ENCODE measurements around the gene KRTCAP2.

Gene KRTCAP2

DNA sequence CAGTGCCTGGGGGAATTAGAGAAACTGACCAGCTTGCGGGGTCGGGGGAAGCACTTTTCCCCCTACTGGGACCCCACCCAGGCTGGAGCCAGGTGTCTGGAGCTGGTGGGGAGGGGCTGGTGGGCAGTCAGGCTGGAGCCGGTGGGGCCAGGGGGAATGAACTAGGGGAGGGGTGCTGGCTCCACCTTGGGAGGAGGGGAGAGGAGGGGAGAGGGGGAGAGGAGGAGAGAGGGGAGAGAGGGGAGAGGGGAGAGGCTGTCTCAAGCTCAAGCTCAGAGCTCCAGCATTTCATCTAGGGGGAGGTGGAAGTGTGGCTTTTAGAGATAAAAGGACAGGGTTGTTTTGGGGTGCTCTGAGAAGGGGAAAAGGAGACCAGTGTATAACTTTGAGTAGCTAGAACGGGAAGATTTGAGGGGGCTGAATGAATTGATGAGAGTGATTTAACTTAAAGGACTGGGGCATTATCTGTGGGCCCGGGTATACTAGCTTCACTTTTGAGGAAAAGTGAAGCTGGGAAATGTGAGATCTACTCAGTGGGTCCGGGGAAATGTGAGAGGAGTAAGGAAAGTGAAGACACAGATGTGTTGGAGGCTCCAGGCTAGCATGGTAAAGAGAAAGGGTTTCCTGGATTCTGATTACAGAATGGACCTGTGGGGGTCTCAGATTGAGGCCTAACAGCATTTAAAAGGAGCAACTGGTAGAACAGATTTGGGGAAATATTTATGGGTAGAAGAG lies 42.7 kb downstream of the KRTCAP2 start:
- DNase-seq: no peak

DNA sequence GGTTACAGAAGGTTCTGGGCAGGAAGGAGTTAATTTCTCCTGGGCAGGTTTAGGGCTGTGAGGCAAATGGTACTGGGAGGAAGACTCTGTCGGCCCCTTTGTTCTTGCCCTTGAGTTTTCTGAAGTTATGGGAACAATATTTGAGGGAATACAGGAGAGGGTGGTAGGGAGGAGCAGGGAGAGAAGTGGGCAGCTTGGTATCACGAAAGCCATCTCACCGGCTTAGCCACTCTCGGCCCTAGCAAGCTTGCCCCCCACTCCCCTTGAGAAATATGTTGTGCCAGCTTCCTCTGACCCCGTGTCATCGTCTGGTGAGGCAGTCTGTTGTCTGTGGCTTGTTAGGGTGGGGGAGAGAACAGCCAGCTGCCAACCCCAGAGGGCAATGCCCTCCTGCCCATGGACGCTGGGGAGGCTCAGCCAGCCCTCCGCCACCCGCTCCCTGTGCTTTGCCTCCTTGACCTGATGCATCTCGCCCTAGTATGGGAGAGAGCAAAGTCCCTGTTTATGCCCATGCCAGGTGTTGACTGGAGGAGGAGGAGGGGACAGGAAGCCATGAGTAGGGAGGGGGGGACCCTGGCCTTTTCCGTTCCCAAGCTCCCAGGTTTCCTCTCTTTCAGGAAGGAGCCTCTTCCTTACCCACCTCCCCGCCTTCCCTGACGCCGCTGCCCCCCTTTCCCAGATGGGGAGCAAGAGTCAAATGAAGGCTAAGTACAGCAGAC lies 44.2 kb downstream of the KRTCAP2 start:
- DNase-seq: no peak

DNA sequence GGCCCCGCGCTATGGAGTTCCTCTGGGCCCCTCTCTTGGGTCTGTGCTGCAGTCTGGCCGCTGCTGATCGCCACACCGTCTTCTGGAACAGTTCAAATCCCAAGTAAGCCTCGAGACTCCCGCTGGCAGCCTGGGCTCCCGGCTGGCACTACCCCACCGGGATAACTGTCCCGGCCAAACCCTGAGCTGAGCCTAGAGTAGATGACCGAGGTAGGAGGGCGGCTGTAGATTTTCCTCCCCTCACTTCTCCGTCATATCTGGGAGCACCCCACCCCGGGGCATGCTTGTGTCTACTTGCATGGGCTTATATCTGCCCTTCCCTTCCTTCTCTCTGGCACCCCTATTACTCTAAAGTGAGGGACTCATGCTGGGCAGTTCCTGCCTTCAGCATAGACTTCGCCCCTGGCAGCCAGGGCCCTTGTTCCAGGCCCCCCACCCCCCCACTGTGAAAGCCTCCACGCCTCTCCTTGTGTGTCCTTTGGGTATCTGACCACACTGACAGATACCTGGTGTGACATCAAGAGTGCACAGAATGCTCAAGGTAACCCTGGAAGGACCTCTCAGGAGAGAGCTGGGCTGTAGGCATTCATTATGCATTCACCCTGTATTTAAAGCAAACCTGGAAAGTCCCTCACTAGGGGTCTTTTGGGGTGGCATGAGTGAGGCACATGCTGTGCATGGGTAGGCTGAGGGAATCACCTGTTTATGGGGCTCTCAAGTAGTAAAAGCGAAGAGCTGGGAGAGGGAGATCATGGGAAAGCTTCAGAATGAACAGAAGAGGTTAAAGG lies 44.9 kb downstream of the KRTCAP2 start:
- DNase-seq: no peak

DNA sequence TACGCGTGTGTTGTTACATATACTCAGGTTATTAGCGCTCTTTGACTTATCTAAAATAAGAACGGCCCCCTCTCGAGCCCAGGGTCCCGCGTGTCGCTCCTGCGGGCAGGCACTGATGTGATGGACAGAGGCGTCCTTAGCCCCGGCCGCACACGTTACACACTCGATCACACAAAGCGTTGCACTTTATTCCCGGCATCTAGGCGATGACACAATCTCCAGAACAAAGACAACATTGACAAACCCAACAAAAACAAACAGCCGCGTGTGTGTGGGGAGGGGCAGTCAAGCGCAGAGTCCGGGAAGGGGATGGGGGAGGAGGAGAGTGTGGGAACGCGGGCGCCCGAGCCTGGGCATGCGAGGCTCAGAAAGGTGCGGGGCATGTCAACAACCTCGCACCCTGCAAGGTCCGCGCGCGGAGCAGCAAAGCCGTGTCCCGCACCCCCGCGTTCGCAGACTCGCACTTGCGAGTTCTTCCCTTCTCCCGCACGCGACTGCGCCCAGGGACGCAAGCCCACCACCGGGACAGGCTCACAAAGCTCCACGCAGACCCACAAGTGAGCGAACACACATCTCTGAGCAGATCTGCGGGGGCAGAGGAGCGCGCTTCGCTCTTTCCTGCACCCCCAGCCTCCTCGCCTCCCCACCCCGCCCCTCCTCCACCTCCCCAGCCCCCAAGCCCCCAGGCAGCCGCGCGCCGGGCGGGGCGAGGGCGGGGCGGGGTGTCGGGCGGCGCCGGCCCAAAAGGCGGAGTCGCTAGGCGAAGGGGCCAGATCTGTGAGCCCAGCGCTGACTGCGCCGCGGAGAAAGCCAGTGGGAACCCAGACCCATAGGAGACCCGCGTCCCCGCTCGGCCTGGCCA lies 45.8 kb downstream of the KRTCAP2 start, which contains the start of gene EFNA1:
TSS of gene EFNA1 (plus strand) at position 772 of the 862 bp plus-strand sequence. CDS start 102 bp downstream, outside the sequence.
- DNase-seq: peak; percentile 71

DNA sequence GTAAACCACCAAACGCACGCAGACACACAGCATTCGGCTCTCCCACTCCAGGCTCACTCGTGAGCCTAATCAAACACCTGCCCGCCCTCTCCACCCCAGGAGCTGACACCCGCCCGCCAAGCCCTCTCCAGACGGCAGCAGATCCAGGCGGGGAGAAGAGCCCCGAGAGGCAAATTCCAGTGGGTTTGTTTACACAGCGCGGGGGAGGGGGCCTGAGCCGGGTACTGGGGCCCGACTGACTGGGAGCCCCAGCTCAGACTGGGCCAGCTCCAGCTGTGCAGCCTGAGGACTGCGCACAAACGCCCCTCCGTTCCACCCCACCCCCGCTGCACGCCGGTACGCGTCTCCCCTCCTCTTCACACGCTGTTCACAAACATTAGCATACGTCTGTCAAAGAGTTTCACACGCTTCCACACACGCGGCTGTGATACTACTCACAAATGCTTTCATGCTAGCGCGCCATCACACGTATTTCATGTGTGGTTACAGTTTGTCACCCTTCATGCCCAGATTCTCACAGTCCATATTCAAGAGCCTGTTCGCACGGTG lies 46.5 kb downstream of the KRTCAP2 start:
- DNase-seq: no peak

DNA sequence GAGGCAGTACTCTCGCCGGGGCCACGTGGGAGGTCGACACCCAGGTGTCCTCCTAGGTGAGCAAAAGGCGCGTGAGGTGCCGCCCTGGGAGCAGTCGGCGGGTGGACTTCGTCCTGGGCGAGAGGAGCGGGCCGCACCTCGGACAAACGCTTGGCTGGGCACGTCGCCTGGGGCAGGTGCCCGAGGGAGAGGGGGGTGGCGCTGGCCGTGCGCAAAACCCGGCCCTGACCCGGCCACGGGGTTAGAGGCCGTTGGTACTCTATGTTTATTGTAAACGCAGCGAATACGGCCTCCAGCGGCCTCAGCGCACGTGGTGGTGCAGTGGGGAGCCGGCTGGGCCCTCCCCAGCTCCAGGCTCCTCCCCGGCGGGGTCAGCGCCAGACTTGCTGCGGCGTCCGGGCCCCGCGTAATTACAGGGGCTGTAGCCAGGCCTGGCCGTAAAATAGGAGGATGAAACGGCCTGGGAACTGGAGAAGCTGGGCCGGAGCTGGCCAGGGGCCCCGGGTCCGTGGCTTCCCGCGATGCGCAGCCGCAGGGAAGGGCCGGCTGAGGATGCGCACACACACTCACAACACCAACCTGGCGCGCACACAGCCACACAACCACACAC lies 47.1 kb downstream of the KRTCAP2 start:
- DNase-seq: peak; percentile 77

DNA sequence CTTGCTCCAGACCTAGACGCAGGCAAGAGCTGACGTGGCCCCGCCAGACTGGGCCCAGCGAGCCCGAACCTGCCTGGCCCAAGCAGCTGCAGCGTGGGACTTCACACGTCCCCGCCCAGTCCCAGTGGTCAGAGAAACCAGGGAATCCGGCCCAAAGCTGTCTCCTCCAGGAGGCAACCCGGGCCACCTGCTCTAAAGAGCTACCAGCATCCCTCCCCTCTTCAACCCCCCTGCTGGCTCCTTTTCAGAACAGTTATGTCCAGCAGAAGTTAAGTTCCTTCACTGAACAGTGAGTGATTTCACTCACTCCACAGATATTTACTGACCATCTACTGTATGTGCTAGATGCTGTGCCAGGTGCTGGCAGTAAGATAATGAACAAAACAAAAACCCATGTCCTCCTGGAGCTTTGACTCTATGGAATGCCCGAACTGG lies 47.6 kb downstream of the KRTCAP2 start:
- DNase-seq: no peak

DNA sequence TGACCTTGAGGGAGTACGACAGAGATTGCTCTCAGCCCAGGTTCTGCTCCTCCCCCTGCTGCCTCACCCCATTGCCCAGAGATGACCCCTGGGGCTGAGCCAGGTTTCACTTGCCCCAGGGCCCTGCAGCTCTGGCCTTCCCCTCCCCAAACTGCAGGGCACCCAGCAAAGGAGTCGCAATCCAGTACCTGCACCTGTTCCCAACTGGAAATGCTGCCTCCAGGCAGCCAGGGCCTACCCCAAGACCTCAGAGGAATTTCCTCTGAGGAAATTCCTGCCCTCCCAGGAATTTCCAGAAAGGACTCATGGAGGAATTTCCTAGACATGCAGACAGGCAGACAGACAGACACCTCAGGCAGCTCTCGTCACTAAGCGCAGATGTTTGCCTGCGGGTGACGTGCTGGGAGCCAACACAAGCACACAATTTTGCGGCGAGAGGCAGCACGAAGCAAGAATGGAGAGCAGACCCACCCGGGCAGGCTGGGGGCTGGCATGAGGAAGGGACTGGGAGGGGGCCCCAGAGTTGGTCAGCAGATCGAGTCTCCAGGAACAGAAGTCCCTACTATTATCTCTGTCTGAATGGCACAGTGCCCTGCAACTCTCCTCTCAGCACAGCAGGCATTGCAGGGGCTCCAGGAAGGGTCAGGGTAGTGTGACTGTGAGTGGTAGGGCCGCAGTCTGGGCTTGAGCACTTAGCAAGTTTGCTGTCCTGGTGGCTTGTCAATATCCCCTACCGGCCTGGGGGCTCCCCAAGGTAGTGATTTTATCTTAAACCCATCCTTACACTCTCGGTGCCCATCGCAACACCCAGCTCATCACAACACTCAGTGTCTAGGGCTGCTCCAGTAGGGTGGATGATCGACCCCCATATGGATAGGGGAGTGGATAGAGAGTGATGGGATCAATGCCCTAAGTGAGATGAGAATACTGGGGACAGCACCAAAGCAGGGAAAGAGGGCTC lies 48.3 kb downstream of the KRTCAP2 start:
- no peak for DNase-seq

DNA sequence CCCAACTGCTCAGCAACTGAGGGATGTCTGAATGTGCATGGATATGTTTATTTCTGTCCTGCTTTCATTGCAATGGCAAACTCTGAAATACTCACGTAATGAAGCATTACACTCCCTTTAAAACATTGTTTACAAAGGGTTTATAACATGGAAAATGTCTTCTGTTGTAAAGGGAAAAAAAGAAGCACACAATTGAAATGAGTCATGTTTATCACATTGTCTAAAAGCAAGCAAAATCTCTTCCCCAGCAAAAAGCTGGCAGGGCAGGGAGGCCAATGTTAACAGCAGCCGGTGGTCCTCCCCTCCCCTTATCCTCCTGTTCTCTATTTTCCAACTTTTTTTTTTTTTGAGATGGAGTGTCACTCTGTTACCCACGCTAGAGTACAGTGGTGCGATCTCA lies 49.3 kb downstream of the KRTCAP2 start:
- DNase-seq: no peak

DNA sequence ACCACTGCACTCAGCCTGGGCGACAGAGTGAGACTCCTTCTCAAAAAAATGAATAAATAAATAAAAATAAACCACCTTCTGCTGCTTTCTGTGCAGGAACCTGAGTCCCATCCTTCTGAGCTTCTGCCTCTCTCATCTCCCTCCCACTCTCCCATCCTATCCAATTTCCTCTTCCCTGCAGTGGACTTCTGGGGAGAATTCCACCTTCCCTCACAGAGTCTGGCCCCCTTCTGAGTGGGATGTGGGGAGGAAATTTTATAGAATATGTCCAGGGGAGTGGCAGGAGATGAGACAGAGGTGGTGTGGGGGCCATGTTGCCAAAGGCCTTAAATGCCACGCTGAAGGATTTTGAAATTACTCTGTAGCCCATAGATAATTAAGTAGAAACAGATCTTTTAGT lies 50.8 kb downstream of the KRTCAP2 start:
- DNase-seq: no peak

DNA sequence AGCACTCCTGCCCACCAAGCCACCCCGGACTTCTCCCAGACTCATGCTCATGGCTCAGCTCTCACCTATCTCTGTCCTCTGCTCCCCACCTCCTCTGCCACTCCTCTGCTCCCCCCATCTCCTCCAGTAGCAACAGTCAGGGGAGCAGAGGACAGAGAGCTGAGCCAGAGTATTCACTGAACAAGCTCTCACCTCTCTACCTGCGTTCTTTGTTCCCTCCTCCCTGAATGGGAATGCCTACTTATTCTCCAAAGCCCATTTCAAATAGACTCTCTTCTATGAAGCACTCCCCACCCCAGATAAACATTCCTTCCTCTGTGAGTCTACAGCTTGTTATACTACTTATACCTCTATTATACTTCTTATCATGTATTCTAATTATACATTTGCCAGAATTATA lies 51.9 kb downstream of the KRTCAP2 start:
- DNase-seq: no peak

DNA sequence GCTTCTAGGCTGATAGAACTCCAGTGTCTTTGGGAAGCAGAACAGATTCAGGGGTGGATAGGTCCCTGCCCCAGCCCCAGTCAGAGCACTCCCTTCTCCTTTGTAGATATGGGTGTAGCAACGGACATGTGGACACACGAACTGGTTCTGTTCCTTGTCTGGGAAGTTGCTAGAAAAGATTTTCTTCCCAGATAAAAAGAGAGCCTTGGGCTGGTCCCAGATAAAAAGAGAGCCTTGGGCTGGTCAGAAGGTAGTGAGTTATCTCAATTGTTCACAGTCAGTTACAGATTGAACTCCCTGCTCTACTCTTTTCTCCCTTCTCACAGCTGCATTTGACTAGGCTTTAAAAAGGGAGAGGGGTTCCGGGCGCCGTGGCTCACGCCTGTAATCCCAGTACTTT lies 52.9 kb downstream of the KRTCAP2 start:
- no peak for DNase-seq

Measured in right forelimb (tissue), 1 donor.